Stomach (tissue), 4 donors: ENCODE results near the gene AJAP1.

Experiments
- CTCF ChIP-seq, 7 experiments: fragments of 450-650 bp in 4 of 7; fragments of 200-600 bp in 3 of 7; sonication (generic) in 3 of 7; IDR thresholded peaks; one replicate each; pipeline ENCODE4 v1.5.1; 2016 to 2019; ENCODE audit warnings: antibody characterized with exemption in 7 of 7, control low read depth in 2 of 7, mild to moderate bottlenecking in 1 of 7
- POLR2A ChIP-seq, 4 donors: fragments of 450-650 bp; IDR thresholded peaks; one replicate each; pipeline ENCODE4 v1.6.1; 2016; ENCODE audit warnings: antibody characterized with exemption in 4 of 4, control low read depth in 2 of 4, mild to moderate bottlenecking in 1 of 4, moderate library complexity in 1 of 4

- TF ChIP-seq CTCF (IDR thresholded peaks at IDR 0.05) (no peak), POLR2A (IDR thresholded peaks at IDR 0.05) (no peak)
These were observed 63.7 kb downstream of the AJAP1 start for GRCh38 chr1:4718071-4718470.
